ENCODE measurements around the gene NTRK2.

GRCh38 chr9:84699984-84700383 lies 30.5 kb downstream of the NTRK2 start:
- TF ChIP-seq CTCF (IDR thresholded peaks at IDR 0.05) = no peak
- no peak for TF ChIP-seq POLR2A (IDR thresholded peaks at IDR 0.05)
